Liver (tissue), 3 donors: ENCODE measurements around the gene RERE.

Experiments used
- GABPA ChIP-seq, 2 donors: IDR thresholded peaks in 1 of 2; conservative IDR thresholded peaks in 1 of 2; 2 replicates each; pipeline ENCODE4 v1.6.1; 2016; ENCODE audit warnings: antibody characterized with exemption in 2 of 2, mild to moderate bottlenecking in 1 of 2, moderate library complexity in 1 of 2
- TF ChIP-seq, protein P1 (sequence below): fragments of 150-350 bp; IDR thresholded peaks from 2 replicates; pipeline ENCODE4 v1.5.1; 2017; ENCODE audit warnings: improper control_type of control experiment, low read depth, low read length; ENCODE audit not compliant: missing input control
- donor health status: healthy.
- donor health status: healthy.

DNA sequence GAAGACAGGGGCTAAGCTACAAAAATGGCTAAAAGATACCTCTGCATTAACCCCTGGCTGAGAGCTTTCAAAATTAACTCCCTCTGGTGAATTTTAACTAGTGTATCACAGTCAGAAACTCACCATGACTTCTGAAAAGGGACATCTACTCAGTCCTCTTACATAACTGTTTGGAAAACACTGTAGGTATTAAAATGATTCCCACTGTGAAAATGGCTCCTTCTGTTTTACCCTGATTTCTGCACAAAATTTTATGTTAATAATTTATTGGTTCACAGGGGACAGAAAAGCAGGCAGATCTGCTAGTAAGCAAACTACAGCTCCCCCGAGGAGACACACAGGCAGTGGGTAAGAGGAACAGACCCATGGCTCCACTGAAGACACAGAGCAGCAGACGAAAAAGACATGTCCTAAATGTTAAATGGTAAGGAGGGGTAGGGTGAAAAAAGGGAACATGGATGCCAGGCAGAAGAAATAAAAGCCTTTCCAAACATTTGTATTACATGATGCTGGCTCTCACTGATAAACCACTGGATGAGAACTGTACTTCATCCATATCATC is 387.8 kb downstream of the RERE start:
- TF ChIP-seq, protein P1, sequence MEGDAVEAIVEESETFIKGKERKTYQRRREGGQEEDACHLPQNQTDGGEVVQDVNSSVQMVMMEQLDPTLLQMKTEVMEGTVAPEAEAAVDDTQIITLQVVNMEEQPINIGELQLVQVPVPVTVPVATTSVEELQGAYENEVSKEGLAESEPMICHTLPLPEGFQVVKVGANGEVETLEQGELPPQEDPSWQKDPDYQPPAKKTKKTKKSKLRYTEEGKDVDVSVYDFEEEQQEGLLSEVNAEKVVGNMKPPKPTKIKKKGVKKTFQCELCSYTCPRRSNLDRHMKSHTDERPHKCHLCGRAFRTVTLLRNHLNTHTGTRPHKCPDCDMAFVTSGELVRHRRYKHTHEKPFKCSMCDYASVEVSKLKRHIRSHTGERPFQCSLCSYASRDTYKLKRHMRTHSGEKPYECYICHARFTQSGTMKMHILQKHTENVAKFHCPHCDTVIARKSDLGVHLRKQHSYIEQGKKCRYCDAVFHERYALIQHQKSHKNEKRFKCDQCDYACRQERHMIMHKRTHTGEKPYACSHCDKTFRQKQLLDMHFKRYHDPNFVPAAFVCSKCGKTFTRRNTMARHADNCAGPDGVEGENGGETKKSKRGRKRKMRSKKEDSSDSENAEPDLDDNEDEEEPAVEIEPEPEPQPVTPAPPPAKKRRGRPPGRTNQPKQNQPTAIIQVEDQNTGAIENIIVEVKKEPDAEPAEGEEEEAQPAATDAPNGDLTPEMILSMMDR = no peak
- no peak for TF ChIP-seq GABPA (IDR thresholded peaks at IDR 0.05 in 1 of 2, conservative IDR thresholded peaks at IDR 0.05 in 1 of 2)
